DMS153 (cell line): ENCODE results near the gene SPPL2A.
"Not testable (repeated sequence)": the region's sequence is repeated elsewhere in the genome, so short reads cannot be mapped to it uniquely, and the experiment has no call there.

Source experiments
- DNase-seq: peaks from one replicate; lab custom pipeline; 2025; lab: John Stamatoyannopoulos, UW

Gene SPPL2A

GRCh38 chr15:50765195-50765967 lies at the start of gene SPPL2A:
Gene SPPL2A, minus strand, starts transcription at chr15:50765706. Its CDS starts 173 bp downstream, at chr15:50765533.
- peak; percentile 13 for DNase-seq

- DNase-seq, result no peak
These were observed 49.1 kb upstream of the SPPL2A start for GRCh38 chr15:50814634-50815033.

GRCh38 chr15:50813865-50814264 lies 48.4 kb upstream of the SPPL2A start:
- DNase-seq, result no peak

- DNase-seq, result no peak
These were observed 47.6 kb upstream of the SPPL2A start for GRCh38 chr15:50813089-50813488.

GRCh38 chr15:50812181-50812506 lies 46.6 kb upstream of the SPPL2A start:
- not testable (repeated sequence) for DNase-seq

- DNase-seq, result not testable (repeated sequence)
These were observed 46.1 kb upstream of the SPPL2A start for GRCh38 chr15:50811461-50812180.

- DNase-seq, result no peak
These were observed 44.6 kb upstream of the SPPL2A start for GRCh38 chr15:50810128-50810527.

GRCh38 chr15:50808728-50809127 lies 43.2 kb upstream of the SPPL2A start:
- DNase-seq, result no peak

GRCh38 chr15:50803479-50804180 lies 38.1 kb upstream of the SPPL2A start:
- DNase-seq, result no peak

- no peak for DNase-seq
These were observed 35.2 kb upstream of the SPPL2A start for GRCh38 chr15:50800715-50801114.

- DNase-seq, result no peak
These were observed 33.2 kb upstream of the SPPL2A start for GRCh38 chr15:50798684-50799083.

- DNase-seq, result no peak
These were observed 32.4 kb upstream of the SPPL2A start for GRCh38 chr15:50797926-50798325.

- no peak for DNase-seq
These were observed 26.0 kb upstream of the SPPL2A start for GRCh38 chr15:50791486-50791885.

GRCh38 chr15:50790778-50791453 lies 25.4 kb upstream of the SPPL2A start:
- no peak for DNase-seq

- no peak for DNase-seq
These were observed 21.4 kb upstream of the SPPL2A start for GRCh38 chr15:50786871-50787270.

- DNase-seq, result no peak
These were observed 20.9 kb upstream of the SPPL2A start for GRCh38 chr15:50786438-50786837.

- DNase-seq, result no peak
These were observed 18.4 kb upstream of the SPPL2A start for GRCh38 chr15:50783895-50784294.

GRCh38 chr15:50783411-50783810 lies 17.9 kb upstream of the SPPL2A start:
- DNase-seq, result no peak

GRCh38 chr15:50778086-50778485 lies 12.6 kb upstream of the SPPL2A start:
- DNase-seq, result no peak

- DNase-seq, result no peak
These were observed 11.5 kb upstream of the SPPL2A start for GRCh38 chr15:50777042-50777441.

- DNase-seq, result peak; percentile 18
These were observed 8.9 kb upstream of the SPPL2A start for GRCh38 chr15:50774450-50774849.

GRCh38 chr15:50773389-50773788 lies 7.9 kb upstream of the SPPL2A start:
- DNase-seq, result no peak
